Measurements from ENCODE around the gene KRTAP13-2. TPM values are rescaled to one million over a fixed set of nuclear protein-coding genes. Genes with fewer than 3 reads are reported as not detected.

KRTAP13-2 gene
- not detected in 2 replicates for total RNA-seq (2011; cell fraction: chromatin; rRNA removed; ENCODE audit: low replicate concordance)
- total RNA-seq (2011; cell fraction: nucleolus; rRNA removed), result not detected in 2 replicates
- not detected in 2 replicates for total RNA-seq (2011; cell fraction: nucleoplasm; rRNA removed)
- total RNA-seq (2014; rRNA removed) (not detected in 2 replicates), total RNA-seq (2014; rRNA removed; fragmentation: Illumina TruSeq; extraction: Trizol) (not detected in 2 replicates), total RNA-seq (2015; rRNA removed; fragmentation: Illumina TruSeq; extraction: Trizol) (not detected in 2 replicates), total RNA-seq (2021) (not detected in 2 replicates), polyA plus RNA-seq (2011; rRNA removed) (not detected in 2 replicates), polyA plus RNA-seq (2014; fragmentation: Illumina TruSeq; extraction: Trizol) (not detected in 2 replicates), polyA plus RNA-seq (2014; fragmentation: Nextera tagmentation; extraction: Ambion mirVana) (not detected), polyA plus RNA-seq (2014; rRNA removed) (not detected in 2 replicates), polyA minus RNA-seq (2011; rRNA and poly(A)+ RNA removed) (not detected in 2 replicates), Bru-seq, nascent RNA (not detected), BruChase-seq, experiment 1, labeled RNA remaining after a 2-hour chase (not detected), BruChase-seq, experiment 2, labeled RNA remaining after a 6-hour chase (not detected)
- not detected in 2 replicates for polyA plus RNA-seq (2011; cell fraction: cytosol; rRNA removed)
- polyA plus RNA-seq (2011; cell fraction: nucleus; rRNA removed), result not detected in 2 replicates
- polyA plus RNA-seq (2012), result not detected in 2 replicates
- not detected in 2 replicates for polyA minus RNA-seq (2011; cell fraction: cytosol; rRNA and poly(A)+ RNA removed)
- not detected in 2 replicates for polyA minus RNA-seq (2011; cell fraction: nucleus; rRNA and poly(A)+ RNA removed)
- long read RNA-seq, experiment 1, result 0 reads
- long read RNA-seq, experiment 2, result 0 reads
- long read RNA-seq, experiment 3, result 0 reads

GRCh38 chr21:30372139-30372770, at the start of gene KRTAP13-2:
Gene KRTAP13-2 (minus strand): TSS chr21:30372271. CDS start chr21:30372213, 58 bp downstream.
- in situ Hi-C loops (cut with MboI), result no loop called here
- ChIA-PET POLR2A (no interaction called here), CTCF (ENCODE audit: low intra/inter-chr PET ratio) (no interaction called here)
- H3K27ac ChIP-seq (ENCODE audit: extremely low read depth, low read depth, low read length), result no peak within 1 kb of the TSS
- FAIRE-seq (no peak), ATAC-seq (no peak), DNase-seq (ENCODE audit: extremely low read depth in 1 of 4, low spot score in 3 of 4) (no peak)
- no peaks in the 10 kb centered on the region for H3K9me1 ChIP-seq (ENCODE audit: control insufficient read depth, insufficient read depth, low read length)
- H3K4me3 ChIP-seq, result no peak within 1 kb of the TSS
- H3K4me1 ChIP-seq (replicated peaks in 1 of 2; ENCODE audit: control insufficient read depth in 2 of 2, insufficient read depth in 2 of 2, low read length in 2 of 2), result no peaks in the 10 kb centered on the region
- H3K9me3 ChIP-seq (replicated peaks; ENCODE audit: control insufficient read depth, insufficient read depth, low read depth, low read length), result no peaks in the 10 kb centered on the region
- intact Hi-C loops (cut with micrococcal nuclease), result no loop called here
- no peaks in the 10 kb centered on the region for H4K20me1 ChIP-seq (replicated peaks; ENCODE audit: control insufficient read depth, insufficient read depth, low read length)
- no peak within 1 kb of the TSS for H3K9ac ChIP-seq (ENCODE audit: insufficient read depth in 1 of 2, low read depth in 2 of 2, low read length in 2 of 2)
- 1% methylated on average over 5 of the region's 5 CpGs for WGBS (ENCODE audit: insufficient coverage, low coverage, missing lambda C conversion rate)
- no peak within 1 kb of the TSS for H2AFZ ChIP-seq (ENCODE audit: low read depth, low read length)
- no peaks in the 10 kb centered on the region for H3K36me3 ChIP-seq (ENCODE audit: control insufficient read depth, insufficient read depth, low read length)
- no peak within 1 kb of the TSS for H3K4me2 ChIP-seq (ENCODE audit: insufficient read depth, low read length)
- H3K79me2 ChIP-seq (ENCODE audit: control insufficient read depth, insufficient read depth, low read length), result no peaks in the 10 kb centered on the region
- no peaks in the 10 kb centered on the region for H3K27me3 ChIP-seq (ENCODE audit: control insufficient read depth in 2 of 2, insufficient read depth in 2 of 2, low read length in 2 of 2)
- BruUV-seq (replicated peaks), result no TSS peak
- TF ChIP-seq FOXO4 (CRISPR knock-in tag; IDR thresholded peaks at IDR 0.05) (no peak), NCOA1 (IDR thresholded peaks at IDR 0.05; ENCODE audit: low read depth) (no peak), ARID2 (IDR thresholded peaks at IDR 0.05) (no peak), CREBBP (IDR thresholded peaks at IDR 0.05; ENCODE audit: low read depth, low read length) (no peak), SIN3A (IDR thresholded peaks at IDR 0.05; ENCODE audit: borderline replicate concordance in 2 of 2, control insufficient read depth in 1 of 2, low read depth in 2 of 2, low read length in 2 of 2) (no peak), GTF2B (IDR thresholded peaks at IDR 0.05; ENCODE audit: extremely low read depth, insufficient read length) (no peak), HES1 (IDR thresholded peaks at IDR 0.05; ENCODE audit: low read depth) (no peak), XRCC4 (IDR thresholded peaks at IDR 0.05; ENCODE audit: extremely low read depth, insufficient read depth, insufficient read length) (no peak), CSDE1 (IDR thresholded peaks at IDR 0.05) (no peak), ILF3 (IDR thresholded peaks at IDR 0.05; ENCODE audit: borderline replicate concordance) (no peak), JUN (IDR thresholded peaks at IDR 0.05; ENCODE audit: borderline replicate concordance, low read depth, low read length) (no peak), JUN (CRISPR knock-in tag; IDR thresholded peaks at IDR 0.05; ENCODE audit: borderline replicate concordance) (no peak), HDAC3 (IDR thresholded peaks at IDR 0.05; ENCODE audit: borderline replicate concordance, partially characterized antibody) (no peak), E2F1 (CRISPR knock-in tag; IDR thresholded peaks at IDR 0.05) (no peak), ZNF23 (CRISPR knock-in tag; IDR thresholded peaks at IDR 0.05) (no peak), ZNF785 (CRISPR knock-in tag; IDR thresholded peaks at IDR 0.05) (no peak)

Measured in K562 (cell line).